Measurements from ENCODE around the gene SCYGR3.

DNA sequence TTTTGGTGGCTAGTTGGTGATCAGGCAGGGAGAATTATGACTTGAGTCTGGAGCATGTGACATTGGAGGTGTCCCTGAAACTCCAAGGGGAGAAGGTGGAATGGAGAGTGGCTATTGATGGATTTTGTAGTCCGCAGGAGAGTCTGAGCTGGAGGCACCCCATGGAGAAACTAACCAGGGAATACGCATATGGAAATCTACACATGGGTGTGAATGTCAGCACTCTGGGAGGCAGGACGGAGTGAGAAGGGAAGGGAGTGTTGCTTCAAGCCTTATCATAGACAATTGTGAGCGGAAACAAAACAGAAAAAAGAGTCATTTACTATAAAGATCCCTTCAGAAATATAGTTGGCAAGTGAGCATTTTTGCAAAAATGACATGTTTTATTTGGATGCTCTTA is 2.0 kb upstream of the SCYGR3 start:
- TF ChIP-seq POLR2A (IDR thresholded peaks at IDR 0.05), result no peak
- TF ChIP-seq, protein P1, sequence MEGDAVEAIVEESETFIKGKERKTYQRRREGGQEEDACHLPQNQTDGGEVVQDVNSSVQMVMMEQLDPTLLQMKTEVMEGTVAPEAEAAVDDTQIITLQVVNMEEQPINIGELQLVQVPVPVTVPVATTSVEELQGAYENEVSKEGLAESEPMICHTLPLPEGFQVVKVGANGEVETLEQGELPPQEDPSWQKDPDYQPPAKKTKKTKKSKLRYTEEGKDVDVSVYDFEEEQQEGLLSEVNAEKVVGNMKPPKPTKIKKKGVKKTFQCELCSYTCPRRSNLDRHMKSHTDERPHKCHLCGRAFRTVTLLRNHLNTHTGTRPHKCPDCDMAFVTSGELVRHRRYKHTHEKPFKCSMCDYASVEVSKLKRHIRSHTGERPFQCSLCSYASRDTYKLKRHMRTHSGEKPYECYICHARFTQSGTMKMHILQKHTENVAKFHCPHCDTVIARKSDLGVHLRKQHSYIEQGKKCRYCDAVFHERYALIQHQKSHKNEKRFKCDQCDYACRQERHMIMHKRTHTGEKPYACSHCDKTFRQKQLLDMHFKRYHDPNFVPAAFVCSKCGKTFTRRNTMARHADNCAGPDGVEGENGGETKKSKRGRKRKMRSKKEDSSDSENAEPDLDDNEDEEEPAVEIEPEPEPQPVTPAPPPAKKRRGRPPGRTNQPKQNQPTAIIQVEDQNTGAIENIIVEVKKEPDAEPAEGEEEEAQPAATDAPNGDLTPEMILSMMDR (IDR thresholded peaks at IDR 0.05), result no peak

All from body of pancreas (tissue), 4 donors.